Measurements from ENCODE around the gene PRPF6. TPM values are rescaled to one million over a fixed set of nuclear protein-coding genes. Genes with fewer than 3 reads are reported as not detected.
A peak's percentile ranks its signal among the peaks of the same experiment; 100 is the strongest.

PRPF6 gene
- total and polyA plus RNA-seq, 2 of the 13 experiments (the other 11 are each of a cell fraction or from before 2014, with no cell fraction given), result 63.7 to 101 TPM

- TF ChIP-seq PRDM10 (CRISPR knock-in tag; IDR thresholded peaks at IDR 0.05; ENCODE audit: low read depth), result no peak
- no peak for TF ChIP-seq ZNF20 (CRISPR knock-in tag; IDR thresholded peaks at IDR 0.05)
- peak; percentile 62 for TF ChIP-seq FOXA1 (IDR thresholded peaks at IDR 0.05)
- no peak for TF ChIP-seq FOXA1 (CRISPR knock-in tag; IDR thresholded peaks at IDR 0.05)
- no peak for TF ChIP-seq SRSF1 (optimal IDR thresholded peaks at IDR 0.05; ENCODE audit: low read depth, low read length)
- no peak for TF ChIP-seq ZNF550 (CRISPR knock-in tag; IDR thresholded peaks at IDR 0.05; ENCODE audit: borderline replicate concordance)
- no peak for TF ChIP-seq HNRNPL (IDR thresholded peaks at IDR 0.05; ENCODE audit: low read depth, low read length)
- 0 out of 2 replicates have a peak, but pooled peaks have one; percentile 20 for TF ChIP-seq ZMYM3 (CRISPR knock-in tag; IDR thresholded peaks at IDR 0.05)
- TF ChIP-seq HNRNPK (IDR thresholded peaks at IDR 0.05; ENCODE audit: low read depth, low read length, poor library complexity, severe bottlenecking), result peak; percentile 25
- TF ChIP-seq NR3C1 (CRISPR knock-in tag; IDR thresholded peaks at IDR 0.05), result no peak
- no peak for TF ChIP-seq HNRNPH1 (optimal IDR thresholded peaks at IDR 0.05; ENCODE audit: low read depth, low read length)
- no peak for TF ChIP-seq ZBTB26 (CRISPR knock-in tag; IDR thresholded peaks at IDR 0.05; ENCODE audit: borderline replicate concordance)
- TF ChIP-seq ZNF136 (CRISPR knock-in tag; IDR thresholded peaks at IDR 0.05; ENCODE audit: low read depth), result no peak
- TF ChIP-seq ATM (IDR thresholded peaks at IDR 0.05; ENCODE audit: borderline replicate concordance), result 0 out of 2 replicates have a peak, but pooled peaks have one; percentile 39
- 0 out of 2 replicates have a peak, but pooled peaks have one; percentile 94 for TF ChIP-seq PCBP1 (IDR thresholded peaks at IDR 0.05; ENCODE audit: borderline replicate concordance, low read depth, low read length)
- peak; percentile 97 for TF ChIP-seq ZNF512 (CRISPR knock-in tag; IDR thresholded peaks at IDR 0.05)
- TF ChIP-seq ZZZ3 (CRISPR knock-in tag; IDR thresholded peaks at IDR 0.05; ENCODE audit: borderline replicate concordance), result 0 out of 2 replicates have a peak, but pooled peaks have one; percentile 17
- no peak for TF ChIP-seq KLF12 (CRISPR knock-in tag; IDR thresholded peaks at IDR 0.05; ENCODE audit: borderline replicate concordance)
- no peak for TF ChIP-seq RNF219 (CRISPR knock-in tag; IDR thresholded peaks at IDR 0.05)
These were observed 10.1 kb upstream of the PRPF6 start (continued) for GRCh38 chr20:63970714-63971431.

Measured in HepG2 (cell line).